AG09309 (cell line): ENCODE results near the gene ANAPC16.
"Not testable (repeated sequence)": the region's sequence is repeated elsewhere in the genome, so short reads cannot be mapped to it uniquely, and the experiment has no call there.

Experiments used
- DNase-seq: peaks from one replicate; pipeline ENCODE4 v3.0.0-alpha.2; 2010; ENCODE audit warnings: low read depth
- H3K4me3 ChIP-seq: 2 replicates; pipeline ENCODE4 v1.5.1; 2011; ENCODE audit warnings: mild to moderate bottlenecking, low read depth, low read length, moderate library complexity; ENCODE audit not compliant: control insufficient read depth
- CTCF ChIP-seq: IDR thresholded peaks from 2 replicates; pipeline ENCODE4 v1.5.1; 2011; ENCODE audit warnings: mild to moderate bottlenecking, low read depth, low read length, inconsistent platforms; ENCODE audit not compliant: insufficient read depth, control insufficient read depth; ENCODE audit errors: missing control alignments

The ANAPC16 gene

DNA sequence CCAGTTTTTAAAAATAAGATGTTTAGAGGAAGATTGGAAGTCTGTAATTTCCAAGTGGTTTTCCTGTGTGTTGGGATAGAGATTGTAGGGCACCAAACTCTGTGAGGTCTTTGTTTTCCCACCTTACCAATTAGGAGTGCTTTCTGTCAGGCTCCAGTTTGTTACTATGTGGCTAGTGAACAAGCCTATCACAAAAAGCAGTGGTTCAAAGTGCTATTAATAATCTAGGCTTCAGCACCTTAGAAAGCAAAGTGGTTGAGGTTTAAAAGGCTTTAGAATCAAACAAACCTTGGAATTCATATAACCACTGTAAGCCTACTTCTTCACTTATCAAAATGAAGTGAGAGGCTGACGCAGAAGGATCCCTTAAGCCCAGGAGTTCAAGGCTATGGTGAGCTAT lies 11.1 kb upstream of the ANAPC16 start:
- DNase-seq, result no peak
- TF ChIP-seq CTCF, result no peak

DNA sequence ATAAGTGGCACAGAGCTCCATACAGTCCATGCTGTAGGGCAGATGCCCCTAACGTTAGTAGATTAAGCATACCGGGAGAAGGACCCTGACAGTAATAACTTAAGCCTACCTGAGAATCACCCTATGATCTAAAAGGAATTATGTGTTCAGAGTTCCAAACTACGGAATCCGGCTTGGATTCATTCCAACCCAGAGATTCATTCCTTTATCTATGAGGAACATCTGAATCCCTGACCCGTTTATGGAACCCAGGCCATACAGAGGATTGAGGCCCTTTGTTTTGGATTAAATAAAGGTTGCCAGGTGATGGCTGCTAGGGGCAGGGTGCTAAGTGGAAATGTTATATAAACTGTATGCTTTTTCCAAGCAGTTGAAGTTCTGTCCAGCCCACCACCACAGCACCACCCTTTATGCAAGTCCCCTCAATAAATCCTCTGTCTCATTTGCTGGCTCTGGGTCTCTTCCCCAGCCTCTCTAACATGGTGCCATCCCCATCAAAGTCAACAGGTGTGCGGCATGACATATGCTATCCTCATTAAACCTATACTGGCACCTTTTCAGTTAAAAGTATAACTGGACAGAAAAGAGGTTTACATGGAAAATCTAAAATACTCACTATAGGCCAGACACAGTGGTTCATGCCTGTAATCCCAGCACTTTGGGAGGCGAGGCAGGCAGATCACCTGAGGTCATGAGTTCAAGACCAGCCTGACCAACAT lies 9.1 kb upstream of the ANAPC16 start:
- no peak for TF ChIP-seq CTCF
- H3K4me3 ChIP-seq, result no peak overlapping the region
- DNase-seq, result no peak

More for the DNA sequence above, 11.1 kb upstream of the ANAPC16 start:
- H3K4me3 ChIP-seq, result no peak overlapping the region

GRCh38 chr10:72208526-72208925 lies 7.3 kb upstream of the ANAPC16 start:
- not testable (repeated sequence) for DNase-seq, H3K4me3 ChIP-seq

DNA sequence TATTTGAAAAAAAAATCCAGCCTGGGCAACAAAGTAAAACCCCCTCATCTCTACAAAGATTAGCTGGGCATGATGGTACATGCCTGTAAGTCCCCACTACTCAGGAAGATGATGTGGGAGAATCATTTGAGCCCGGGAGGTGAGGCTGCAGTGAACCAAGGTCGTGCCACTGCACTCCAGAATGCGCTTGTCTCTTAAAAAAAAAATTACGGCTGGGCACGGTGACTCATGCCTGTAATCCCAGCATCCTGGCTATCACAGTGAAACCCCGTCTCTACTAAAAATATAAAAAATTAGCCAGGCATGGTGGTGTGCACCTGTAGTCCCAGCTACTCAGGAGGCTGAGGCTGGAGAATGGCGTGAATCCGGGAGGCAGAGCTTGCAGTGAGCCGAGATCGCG lies 4.4 kb upstream of the ANAPC16 start:
- not testable (repeated sequence) for H3K4me3 ChIP-seq, DNase-seq

DNA sequence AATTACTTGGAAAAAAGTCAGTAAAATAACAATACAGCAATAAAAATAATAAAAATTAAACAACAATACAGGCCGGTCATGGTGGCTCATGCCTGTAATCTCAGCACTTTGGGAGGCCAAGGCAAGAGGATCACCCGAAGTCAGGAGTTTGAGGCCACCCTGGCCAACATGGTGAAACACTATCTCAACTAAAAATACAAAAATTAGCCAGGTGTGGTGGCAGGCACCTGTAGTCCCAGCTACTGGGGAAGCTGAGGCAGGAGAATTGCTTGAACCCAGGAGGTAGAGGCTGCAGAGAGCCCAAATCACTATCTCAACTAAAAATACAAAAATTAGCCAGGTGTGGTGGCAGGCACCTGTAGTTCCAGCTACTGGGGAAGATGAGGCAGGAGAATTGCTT lies 4.0 kb upstream of the ANAPC16 start:
- DNase-seq, H3K4me3 ChIP-seq: not testable (repeated sequence)

DNA sequence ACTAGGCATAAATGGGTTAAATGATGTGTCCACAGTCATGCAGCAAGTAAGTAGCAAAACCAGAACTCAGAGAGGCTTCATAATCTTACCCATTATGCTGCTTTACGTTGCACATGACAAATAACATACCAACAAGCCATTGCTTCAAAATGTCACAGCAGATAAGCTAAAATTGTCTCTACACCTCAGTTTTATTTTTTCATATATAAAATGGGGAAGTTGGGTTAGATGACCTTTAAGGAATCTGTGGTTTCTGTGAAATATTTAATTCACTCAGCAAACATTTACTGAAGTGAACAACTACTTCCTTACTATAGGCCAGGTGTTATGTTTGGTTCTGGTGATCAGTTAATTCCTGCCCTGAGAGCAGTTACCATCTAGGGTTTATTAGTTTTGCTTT lies 2.5 kb downstream of the ANAPC16 start:
- DNase-seq, result no peak
- TF ChIP-seq CTCF, result no peak
- H3K4me3 ChIP-seq, result no peak overlapping the region

DNA sequence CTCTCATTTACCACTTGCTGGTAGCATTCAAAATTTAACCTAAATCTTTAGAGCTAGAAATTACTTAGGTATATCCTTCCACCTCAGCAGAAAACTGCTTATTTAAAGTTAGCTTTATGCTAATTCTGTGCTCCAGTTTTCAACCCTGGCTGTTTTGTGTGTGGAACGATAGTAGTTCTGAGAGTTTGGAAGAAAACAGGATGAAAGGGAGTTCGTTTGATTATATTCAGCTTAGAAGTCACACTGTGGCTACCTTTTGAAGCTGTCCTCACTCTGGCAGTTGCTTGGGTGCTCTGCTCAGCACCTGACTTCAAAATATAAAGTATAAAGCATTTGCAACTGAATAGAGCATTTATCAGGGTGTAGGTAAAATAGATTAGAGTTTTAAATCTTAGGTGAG lies 2.9 kb downstream of the ANAPC16 start:
- no peak for TF ChIP-seq CTCF
- H3K4me3 ChIP-seq, result no peak overlapping the region

DNA sequence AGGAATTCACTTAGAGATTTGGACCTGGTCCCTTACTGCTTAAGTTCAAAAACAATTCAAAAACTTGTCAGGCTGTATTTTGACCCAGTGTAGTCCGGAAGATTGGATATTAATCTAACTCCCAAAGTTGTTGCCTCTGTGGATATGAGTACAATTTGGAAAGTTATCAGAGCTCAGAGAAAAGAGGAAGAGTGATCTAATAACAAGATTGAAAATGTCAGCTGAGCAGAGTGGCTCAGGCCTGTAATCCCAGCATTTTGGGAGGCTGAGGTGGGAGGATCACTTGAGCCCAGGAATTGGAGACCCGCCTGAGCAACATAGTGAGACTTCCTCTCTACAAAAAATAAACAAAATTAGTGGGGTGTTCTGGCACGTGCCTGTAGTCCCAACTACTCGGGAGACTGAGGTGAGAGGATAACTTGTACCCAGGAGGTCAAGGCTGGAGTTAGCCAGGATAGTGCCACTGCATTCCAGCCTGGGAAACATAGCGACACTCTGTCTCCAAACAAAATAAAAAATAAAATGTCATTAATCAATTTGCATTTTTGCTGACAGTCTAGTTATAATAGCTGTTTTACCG lies 3.5 kb downstream of the ANAPC16 start:
- DNase-seq, result no peak
- H3K4me3 ChIP-seq, result no peak overlapping the region
- TF ChIP-seq CTCF, result no peak

More for the DNA sequence above, 2.9 kb downstream of the ANAPC16 start:
- DNase-seq, result no peak
